OCI-LY1 (cell line): ENCODE data around the gene CHRM4.

ENCODE experiments used
- EZH2 ChIP-seq: fragments of 200-600 bp; sonication (generic), shearing (Covaris generic); IDR thresholded peaks from 2 replicates; pipeline ENCODE4 v1.8.0; 2017; ENCODE audit warnings: borderline replicate concordance, mixed run types, mild to moderate bottlenecking, antibody characterized with exemption, low read length, moderate library complexity, mixed read lengths
- TF ChIP-seq, protein P1 (sequence below): fragments of 200-600 bp; sonication (generic), shearing (Covaris generic); IDR thresholded peaks from 2 replicates; pipeline ENCODE4 v1.5.1; 2017; ENCODE audit warnings: mild to moderate bottlenecking, antibody characterized with exemption, low read length, moderate library complexity, mixed read lengths

DNA sequence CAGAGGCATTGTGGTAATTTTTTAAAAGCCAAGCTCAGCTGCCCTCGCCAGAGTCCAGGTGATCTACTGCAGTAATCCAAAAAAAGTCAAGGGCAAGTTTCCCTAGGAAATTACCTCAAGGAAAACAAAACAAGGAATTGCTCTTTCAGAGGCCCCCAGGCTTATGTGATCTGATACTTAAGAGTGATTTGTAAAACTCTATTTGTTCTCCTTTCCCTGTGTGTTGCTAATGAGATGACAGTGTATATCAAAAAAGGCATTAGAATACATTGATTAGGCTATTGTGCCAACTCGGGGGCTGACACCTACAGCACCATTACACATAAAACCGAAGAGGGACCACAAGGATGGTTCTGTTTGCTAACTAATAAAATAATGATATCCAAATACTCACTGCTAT, 44.5 kb upstream of the CHRM4 start:
- TF ChIP-seq, protein P1, sequence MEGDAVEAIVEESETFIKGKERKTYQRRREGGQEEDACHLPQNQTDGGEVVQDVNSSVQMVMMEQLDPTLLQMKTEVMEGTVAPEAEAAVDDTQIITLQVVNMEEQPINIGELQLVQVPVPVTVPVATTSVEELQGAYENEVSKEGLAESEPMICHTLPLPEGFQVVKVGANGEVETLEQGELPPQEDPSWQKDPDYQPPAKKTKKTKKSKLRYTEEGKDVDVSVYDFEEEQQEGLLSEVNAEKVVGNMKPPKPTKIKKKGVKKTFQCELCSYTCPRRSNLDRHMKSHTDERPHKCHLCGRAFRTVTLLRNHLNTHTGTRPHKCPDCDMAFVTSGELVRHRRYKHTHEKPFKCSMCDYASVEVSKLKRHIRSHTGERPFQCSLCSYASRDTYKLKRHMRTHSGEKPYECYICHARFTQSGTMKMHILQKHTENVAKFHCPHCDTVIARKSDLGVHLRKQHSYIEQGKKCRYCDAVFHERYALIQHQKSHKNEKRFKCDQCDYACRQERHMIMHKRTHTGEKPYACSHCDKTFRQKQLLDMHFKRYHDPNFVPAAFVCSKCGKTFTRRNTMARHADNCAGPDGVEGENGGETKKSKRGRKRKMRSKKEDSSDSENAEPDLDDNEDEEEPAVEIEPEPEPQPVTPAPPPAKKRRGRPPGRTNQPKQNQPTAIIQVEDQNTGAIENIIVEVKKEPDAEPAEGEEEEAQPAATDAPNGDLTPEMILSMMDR = no peak
- no peak for TF ChIP-seq EZH2
